DOHH2 (cell line): ENCODE measurements around the gene RORB.

Experiments
- CTCF ChIP-seq: fragments of 200-600 bp; sonication (generic); IDR thresholded peaks from one replicate; pipeline ENCODE4 v1.5.1; 2014; ENCODE audit warnings: antibody characterized with exemption, mild to moderate bottlenecking, low read depth, low read length; ENCODE audit not compliant: poor library complexity, severe bottlenecking
- EZH2phosphoT487 ChIP-seq: fragments of 200-600 bp; sonication (generic); IDR thresholded peaks from 2 replicates; pipeline ENCODE4 v1.6.1; 2017; ENCODE audit warnings: borderline replicate concordance, mild to moderate bottlenecking, antibody characterized with exemption, low read length, moderate library complexity, mixed read lengths

- TF ChIP-seq CTCF (no peak), EZH2phosphoT487 (no peak)
Observed at GRCh38 chr9:74726581-74726980, 229.4 kb downstream of the RORB start.
